CD8-positive, alpha-beta memory T cell (primary cell): ENCODE measurements around the gene HSPB8. TPM values are rescaled to one million over a fixed set of nuclear protein-coding genes. Genes with fewer than 3 reads are reported as not detected.
"Not testable (repeated sequence)": the region's sequence is repeated elsewhere in the genome, so short reads cannot be mapped to it uniquely, and the experiment has no call there.

Experiments used
- CTCF ChIA-PET: fragments of 350-600 bp; sonication (Branson Sonifier 250); formaldehyde crosslinking; loops from one replicate; lab custom pipeline; 2021; ENCODE audit warnings: antibody characterized with exemption; lab: Charles Lee
- POLR2A ChIA-PET: fragments of 350-600 bp; sonication (Branson Sonifier 250); formaldehyde crosslinking; loops from one replicate; lab custom pipeline; 2021; ENCODE audit warnings: antibody characterized with exemption; lab: Charles Lee
- DNase-seq, 5 donors: peaks; one replicate each; pipeline versions ENCODE4 v3.0.0 to v3.0.0-alpha.2; 2020 to 2022; ENCODE audit warnings: mixed read lengths in 1 of 5
- H3K27ac ChIP-seq: one replicate; pipeline ENCODE4 v1.7.0; 2013; ENCODE audit warnings: low read depth, mild to moderate bottlenecking, low read length, moderate library complexity
- H3K27me3 ChIP-seq: 2 replicates; pipeline ENCODE4 v1.7.0; 2013; ENCODE audit warnings: low read length, mild to moderate bottlenecking; ENCODE audit not compliant: insufficient read depth, poor library complexity, severe bottlenecking
- H3K36me3 ChIP-seq: 2 replicates; pipeline ENCODE4 v1.7.0; 2013; ENCODE audit warnings: mild to moderate bottlenecking, low read length, moderate library complexity; ENCODE audit not compliant: insufficient read depth
- H3K4me1 ChIP-seq: 2 replicates; pipeline ENCODE4 v1.7.0; 2013; ENCODE audit warnings: mild to moderate bottlenecking, low read length, moderate library complexity; ENCODE audit not compliant: insufficient read depth
- H3K4me3 ChIP-seq: 2 replicates; pipeline ENCODE4 v1.7.0; 2013; ENCODE audit warnings: mild to moderate bottlenecking, low read length
- H3K9me3 ChIP-seq: 2 replicates; pipeline ENCODE4 v1.7.0; 2013; ENCODE audit warnings: mild to moderate bottlenecking, low read length
- H3K27ac Mint-ChIP-seq, 8 donors: one replicate each; pipeline ENCODE4 v1.8.0; 2020 to 2021; ENCODE audit warnings: mixed read lengths in 8 of 8, mild to moderate bottlenecking in 6 of 8, inconsistent platforms in 3 of 8, moderate library complexity in 3 of 8
- H3K27me3 Mint-ChIP-seq, 2 donors: one replicate each; pipeline ENCODE4 v1.8.0; 2020 to 2021; ENCODE audit warnings: mixed read lengths in 2 of 2, mild to moderate bottlenecking in 1 of 2, moderate library complexity in 1 of 2
- H3K36me3 Mint-ChIP-seq, 3 donors: one replicate each; pipeline ENCODE4 v1.8.0; 2020 to 2021; ENCODE audit warnings: mixed read lengths in 3 of 3, inconsistent platforms in 1 of 3, mild to moderate bottlenecking in 1 of 3
- H3K4me1 Mint-ChIP-seq, 3 donors: one replicate each; pipeline ENCODE4 v1.8.0; 2020 to 2021; ENCODE audit warnings: mixed read lengths in 3 of 3, inconsistent platforms in 1 of 3, mild to moderate bottlenecking in 1 of 3
- H3K4me3 Mint-ChIP-seq, 7 donors: one replicate each; pipeline ENCODE4 v1.8.0; 2020 to 2021; ENCODE audit warnings: mixed read lengths in 7 of 7, mild to moderate bottlenecking in 6 of 7, moderate library complexity in 4 of 7, inconsistent platforms in 2 of 7
- H3K9me3 Mint-ChIP-seq, 5 donors: one replicate each; pipeline ENCODE4 v1.8.0; 2020 to 2022; ENCODE audit warnings: mixed read lengths in 5 of 5, mild to moderate bottlenecking in 3 of 5, moderate library complexity in 2 of 5, inconsistent platforms in 1 of 5
- polyA plus RNA-seq: library from polyadenylated mRNA; unstranded; fragments of 300-500 nt; fragmentation: Illumina TruSeq; gene quantifications from one replicate; pipeline ENCODE4 v1.2.3, GENCODE V29; 2021
- total RNA-seq, 2 experiments: library from RNA; stranded (reverse); gene quantifications; one replicate each; pipeline ENCODE4 v1.2.3, GENCODE V29; 2021

The HSPB8 gene
- total and polyA plus RNA-seq, 3 experiments from 2014 or later: not detected

DNA sequence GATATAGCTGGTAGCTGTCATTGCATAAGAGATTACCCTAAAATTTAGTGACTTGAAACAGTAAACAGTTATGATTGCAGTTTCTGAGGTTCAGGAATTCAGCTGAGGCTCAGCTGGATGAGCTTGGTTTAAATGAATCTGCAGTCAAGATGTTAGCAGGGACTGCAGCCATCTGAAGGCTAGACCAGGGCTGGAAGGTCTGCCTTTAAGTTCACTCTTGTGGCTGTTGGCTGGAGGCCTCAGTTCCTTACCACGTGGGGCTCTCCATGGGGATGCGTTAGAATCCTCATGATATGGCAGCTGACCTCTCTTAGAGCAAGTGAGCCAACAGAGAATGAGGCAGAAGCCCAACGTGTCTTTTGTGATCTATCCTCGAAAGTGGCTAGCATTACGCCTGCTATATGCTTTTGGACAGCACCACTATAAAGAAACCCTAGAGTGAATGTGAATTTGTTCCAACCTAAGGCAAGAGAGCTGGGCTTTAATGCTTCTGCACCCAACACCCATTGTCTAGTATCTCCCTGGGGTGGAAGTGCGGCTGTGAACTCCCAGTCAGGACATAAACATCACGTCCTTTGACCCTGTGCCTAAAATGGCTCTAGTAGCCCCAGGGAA lies 26.0 kb downstream of the HSPB8 start:
- peaks cover 0 to 3% of the 10 kb centered on the region in 2 donors for H3K27me3 Mint-ChIP-seq
- H3K27ac Mint-ChIP-seq: no peak overlapping the region
- H3K27me3 ChIP-seq: no peaks in the 10 kb centered on the region
- H3K36me3 Mint-ChIP-seq: no peaks in the 10 kb centered on the region
- ChIA-PET POLR2A (no interaction called here), CTCF (no interaction called here)
- H3K9me3 Mint-ChIP-seq: no peaks in the 10 kb centered on the region
- H3K4me3 ChIP-seq: no peak overlapping the region
- no peak overlapping the region for H3K4me3 Mint-ChIP-seq
- H3K4me1 ChIP-seq: no peaks in the 10 kb centered on the region
- H3K27ac ChIP-seq: no peak overlapping the region
- DNase-seq: no peak
- H3K4me1 Mint-ChIP-seq: no peaks in the 10 kb centered on the region
- H3K9me3 ChIP-seq: no peaks in the 10 kb centered on the region
- no peaks in the 10 kb centered on the region for H3K36me3 ChIP-seq

GRCh38 chr12:119206348-119207062 lies 27.8 kb downstream of the HSPB8 start:
- Mint-ChIP-seq H3K4me1 (no peaks in the 10 kb centered on the region), H3K4me3 (no peak overlapping the region), H3K27ac (peak overlapping the region in 1 of 8 donors; percentile 11), H3K27me3 (peaks cover 0 to 3% of the 10 kb centered on the region in 2 donors), H3K9me3 (no peaks in the 10 kb centered on the region), H3K36me3 (no peaks in the 10 kb centered on the region)
- H3K4me1 ChIP-seq: no peaks in the 10 kb centered on the region
- H3K9me3 ChIP-seq: no peaks in the 10 kb centered on the region
- H3K4me3 ChIP-seq: no peak overlapping the region
- no peak overlapping the region for H3K27ac ChIP-seq
- ChIA-PET POLR2A (no interaction called here), CTCF (no interaction called here)
- DNase-seq: no peak
- no peaks in the 10 kb centered on the region for H3K36me3 ChIP-seq
- H3K27me3 ChIP-seq: no peaks in the 10 kb centered on the region

DNA sequence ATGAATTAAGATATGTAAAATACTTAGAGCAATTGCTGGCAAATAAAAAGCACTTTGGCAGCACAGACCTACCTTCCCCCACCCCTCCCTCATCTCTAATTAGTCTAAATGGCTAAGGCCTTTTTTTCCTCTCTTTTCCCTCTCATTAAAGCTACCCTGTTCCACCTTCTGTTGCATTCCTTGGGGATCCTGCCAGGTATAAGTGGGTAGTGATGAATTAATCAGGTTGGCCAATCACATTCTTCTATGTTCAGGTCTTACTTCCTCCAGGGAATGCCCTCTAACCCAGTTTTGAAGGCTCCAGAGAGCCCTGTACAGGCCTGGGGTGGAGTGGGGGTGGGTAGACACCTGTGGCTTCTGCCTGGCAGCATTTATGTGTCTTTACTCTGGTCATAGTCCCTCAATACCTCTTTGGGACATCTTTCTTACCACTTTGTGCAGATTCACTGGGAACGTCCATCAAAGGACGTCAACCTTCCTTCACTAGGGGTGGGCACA lies 28.4 kb downstream of the HSPB8 start:
- DNase-seq: no peak
- Mint-ChIP-seq H3K27ac (peak overlapping the region in 1 of 8 donors; percentile 11), H3K36me3 (no peaks in the 10 kb centered on the region), H3K27me3 (peaks cover 0 to 3% of the 10 kb centered on the region in 2 donors), H3K9me3 (no peaks in the 10 kb centered on the region), H3K4me1 (no peaks in the 10 kb centered on the region), H3K4me3 (no peak overlapping the region)
- Histone ChIP-seq H3K9me3 (no peaks in the 10 kb centered on the region), H3K4me3 (no peak overlapping the region), H3K27ac (no peak overlapping the region), H3K36me3 (no peaks in the 10 kb centered on the region), H3K4me1 (no peaks in the 10 kb centered on the region), H3K27me3 (no peaks in the 10 kb centered on the region)
- ChIA-PET POLR2A (no interaction called here), CTCF (no interaction called here)

DNA sequence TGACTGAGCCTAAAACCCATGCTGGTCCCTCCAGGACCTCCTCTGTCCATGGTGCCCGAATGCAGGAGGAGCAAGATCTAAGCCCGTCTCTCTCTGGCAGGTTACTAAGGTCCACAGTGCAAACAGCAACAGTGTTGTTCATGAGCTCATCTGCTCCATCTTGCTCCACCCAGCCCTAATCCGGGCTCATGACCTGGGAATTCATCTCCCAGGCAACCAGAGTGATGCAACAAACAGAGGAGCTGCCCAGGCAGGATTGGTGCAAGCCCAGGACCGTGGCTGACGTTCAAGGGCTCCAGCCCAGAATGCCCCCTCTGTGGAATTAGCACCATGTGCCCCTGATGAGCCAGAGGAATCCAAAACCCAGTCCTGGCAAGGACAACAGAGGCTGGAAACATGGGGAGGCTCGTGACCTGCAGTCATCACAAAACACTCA lies 29.9 kb downstream of the HSPB8 start:
- no peak overlapping the region for H3K27ac Mint-ChIP-seq
- no peaks in the 10 kb centered on the region for H3K27me3 ChIP-seq
- ChIA-PET POLR2A (no interaction called here), CTCF (no interaction called here)
- no peaks in the 10 kb centered on the region for H3K36me3 ChIP-seq
- H3K4me1 Mint-ChIP-seq: no peaks in the 10 kb centered on the region
- no peak overlapping the region for H3K4me3 ChIP-seq
- H3K9me3 ChIP-seq: no peaks in the 10 kb centered on the region
- H3K9me3 Mint-ChIP-seq: no peaks in the 10 kb centered on the region
- DNase-seq: no peak
- H3K27ac ChIP-seq: no peak overlapping the region
- H3K4me1 ChIP-seq: no peaks in the 10 kb centered on the region
- H3K27me3 Mint-ChIP-seq: peaks cover 0 to 1% of the 10 kb centered on the region in 2 donors
- H3K36me3 Mint-ChIP-seq: no peaks in the 10 kb centered on the region
- H3K4me3 Mint-ChIP-seq: no peak overlapping the region

DNA sequence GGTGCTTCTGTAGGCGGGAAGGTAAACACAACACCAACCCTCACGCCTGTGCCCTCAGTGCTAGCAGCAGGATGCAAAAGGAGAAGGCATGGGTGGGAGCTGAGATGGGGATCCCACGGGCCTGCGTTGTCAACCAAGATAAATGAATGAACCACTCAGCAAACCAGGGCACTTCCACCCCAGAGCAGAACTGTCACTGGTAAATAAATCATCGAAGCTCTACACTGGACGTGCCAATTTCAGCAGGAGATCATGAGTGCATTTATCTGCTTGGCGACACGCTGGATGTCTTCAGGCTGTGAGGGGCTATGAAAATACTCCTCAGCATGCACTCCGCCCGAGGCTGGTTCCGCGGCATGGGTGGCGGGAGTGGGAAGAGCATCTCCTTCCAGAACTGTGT lies 33.2 kb downstream of the HSPB8 start:
- H3K27me3 Mint-ChIP-seq: no peaks in the 10 kb centered on the region
- no peaks in the 10 kb centered on the region for H3K4me1 Mint-ChIP-seq
- Histone ChIP-seq H3K36me3 (no peaks in the 10 kb centered on the region), H3K27me3 (no peaks in the 10 kb centered on the region), H3K4me1 (no peaks in the 10 kb centered on the region), H3K27ac (no peak overlapping the region), H3K9me3 (no peaks in the 10 kb centered on the region), H3K4me3 (no peak overlapping the region)
- no peak overlapping the region for H3K27ac Mint-ChIP-seq
- H3K36me3 Mint-ChIP-seq: no peaks in the 10 kb centered on the region
- DNase-seq: no peak
- H3K9me3 Mint-ChIP-seq: peaks cover 0 to 3% (median 0%) of the 10 kb centered on the region in 5 donors
- H3K4me3 Mint-ChIP-seq: no peak overlapping the region
- CTCF ChIA-PET: no interaction called here
- POLR2A ChIA-PET: no interaction called here

DNA sequence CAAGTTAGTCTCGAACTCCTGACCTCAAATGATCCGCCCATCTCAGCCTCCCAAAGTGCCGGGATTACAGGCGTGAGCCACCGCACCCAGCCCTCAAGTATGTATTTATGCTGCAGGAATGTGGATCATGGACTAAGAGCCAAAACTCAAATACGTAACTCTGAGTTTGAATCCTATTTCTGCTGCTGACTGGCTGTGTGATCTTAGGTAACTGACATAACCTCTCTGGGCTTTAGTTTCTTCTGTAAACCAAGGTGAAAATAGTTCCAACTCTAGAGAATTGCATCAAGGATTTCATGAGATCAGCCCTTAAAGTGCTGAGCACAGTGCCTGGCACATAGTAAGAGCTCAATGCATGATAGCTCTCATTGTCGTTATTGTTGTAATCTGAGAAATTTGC lies 37.4 kb downstream of the HSPB8 start:
- no peaks in the 10 kb centered on the region for H3K27me3 ChIP-seq
- Mint-ChIP-seq H3K27ac (no peak overlapping the region), H3K9me3 (peaks cover 0 to 4% (median 3%) of the 10 kb centered on the region in 5 donors), H3K4me1 (no peaks in the 10 kb centered on the region), H3K4me3 (no peak overlapping the region), H3K36me3 (no peaks in the 10 kb centered on the region), H3K27me3 (peaks cover 0 to 11% of the 10 kb centered on the region in 2 donors)
- H3K36me3 ChIP-seq: no peaks in the 10 kb centered on the region
- CTCF ChIA-PET: no interaction called here
- no peak overlapping the region for H3K27ac ChIP-seq
- H3K4me1 ChIP-seq: no peaks in the 10 kb centered on the region
- no peaks in the 10 kb centered on the region for H3K9me3 ChIP-seq
- POLR2A ChIA-PET: no interaction called here
- no peak for DNase-seq
- no peak overlapping the region for H3K4me3 ChIP-seq

- peaks cover 2 to 11% of the 10 kb centered on the region in 2 donors for H3K27me3 Mint-ChIP-seq
Measured at GRCh38 chr12:119218875-119219274, 40.1 kb downstream of the HSPB8 start.

DNA sequence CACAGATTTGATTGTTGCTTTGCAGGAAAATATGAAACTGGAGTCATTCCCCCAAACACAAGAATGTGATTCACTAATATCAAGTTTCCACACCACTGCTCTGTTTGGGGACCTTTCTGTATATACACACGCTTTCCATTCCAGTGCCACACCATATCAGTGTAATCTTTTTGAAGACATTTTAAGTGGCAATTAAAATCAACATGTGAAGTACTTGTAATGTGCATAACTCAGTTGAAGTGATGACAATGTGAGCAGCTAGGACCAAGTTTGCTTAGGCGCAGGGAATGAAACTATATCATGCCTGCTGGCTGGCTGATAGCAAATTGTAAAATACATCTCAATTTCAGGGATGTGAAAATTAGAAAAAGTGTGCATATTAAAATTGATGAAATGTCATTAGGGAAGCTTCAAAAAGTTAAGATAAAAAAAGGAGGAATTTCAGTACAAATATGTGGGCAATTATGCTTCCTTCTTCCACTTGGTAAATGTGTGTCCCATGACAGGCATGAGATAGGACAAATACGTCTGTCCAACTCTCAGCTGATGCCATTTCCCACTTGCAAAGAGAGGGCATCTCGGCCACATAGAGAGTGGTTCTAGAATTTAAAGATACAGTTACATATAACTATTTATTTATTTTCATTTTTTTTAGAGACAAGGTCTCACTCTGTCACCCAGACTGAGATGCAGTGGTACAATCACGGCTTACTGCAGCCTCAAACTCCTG lies 43.7 kb downstream of the HSPB8 start:
- H3K9me3 ChIP-seq: no peaks in the 10 kb centered on the region
- no peaks in the 10 kb centered on the region for H3K27me3 ChIP-seq
- DNase-seq: no peak
- CTCF ChIA-PET: no interaction called here
- POLR2A ChIA-PET: no interaction called here
- no peaks in the 10 kb centered on the region for H3K36me3 Mint-ChIP-seq
- H3K4me1 Mint-ChIP-seq: no peaks in the 10 kb centered on the region
- H3K36me3 ChIP-seq: no peaks in the 10 kb centered on the region
- no peak overlapping the region for H3K27ac ChIP-seq
- no peak overlapping the region for H3K4me3 ChIP-seq
- no peak overlapping the region for H3K27ac Mint-ChIP-seq
- peaks cover 2 to 15% of the 10 kb centered on the region in 2 donors for H3K27me3 Mint-ChIP-seq
- H3K9me3 Mint-ChIP-seq: peaks cover 0 to 11% (median 3%) of the 10 kb centered on the region in 5 donors
- H3K4me1 ChIP-seq: no peaks in the 10 kb centered on the region
- H3K4me3 Mint-ChIP-seq: no peak overlapping the region

More at GRCh38 chr12:119218875-119219274, 40.1 kb downstream of the HSPB8 start:
- H3K4me1 Mint-ChIP-seq, H3K27me3 ChIP-seq, H3K36me3 Mint-ChIP-seq, CTCF ChIA-PET, H3K4me3 ChIP-seq, H3K27ac Mint-ChIP-seq, POLR2A ChIA-PET, DNase-seq, H3K27ac ChIP-seq, H3K36me3 ChIP-seq, H3K4me1 ChIP-seq, H3K9me3 ChIP-seq, H3K4me3 Mint-ChIP-seq: not testable (repeated sequence)
- peaks cover 0 to 11% (median 3%) of the 10 kb centered on the region in 5 donors for H3K9me3 Mint-ChIP-seq
